Neural cell (in vitro differentiated cells): ENCODE results near the gene RASGRP2. TPM values are rescaled to one million over a fixed set of nuclear protein-coding genes. Genes with fewer than 3 reads are reported as not detected.

ENCODE experiments used
- H2AFZ ChIP-seq: fragments of 200-600, 300-800 bp; sonication (generic), shearing (Covaris generic); 2 replicates; pipeline ENCODE4 v1.6.0; 2014; ENCODE audit warnings: low read depth, mild to moderate bottlenecking, antibody characterized with exemption, low read length, moderate library complexity
- H3F3A ChIP-seq: fragments of 200-600 bp; shearing (Covaris generic); 2 replicates; pipeline ENCODE4 v1.6.1; 2016; ENCODE audit warnings: mild to moderate bottlenecking, moderate library complexity, mixed read lengths, antibody characterized with exemption, low read length; ENCODE audit not compliant: insufficient read depth, poor library complexity, severe bottlenecking
- H3K27ac ChIP-seq: fragments of 200-600, 300-800 bp; sonication (generic), shearing (Covaris generic); 2 replicates; pipeline ENCODE4 v1.5.1; 2014; ENCODE audit warnings: mild to moderate bottlenecking, low read length, moderate library complexity
- H3K27me3 ChIP-seq: fragments of 300-800, 200-600 bp; sonication (generic), shearing (Covaris generic); 2 replicates; pipeline ENCODE4 v1.6.0; 2014; ENCODE audit warnings: mild to moderate bottlenecking, low read depth, low read length, moderate library complexity; ENCODE audit not compliant: insufficient read depth
- H3K36me3 ChIP-seq: fragments of 300-800, 200-600 bp; sonication (generic), shearing (Covaris generic); 2 replicates; pipeline ENCODE4 v1.5.1; 2014; ENCODE audit warnings: mild to moderate bottlenecking, antibody characterized with exemption, low read length, moderate library complexity; ENCODE audit not compliant: insufficient read depth
- H3K4me2 ChIP-seq: fragments of 300-800, 200-600 bp; sonication (generic), shearing (Covaris generic); 2 replicates; pipeline ENCODE4 v1.6.0; 2014; ENCODE audit warnings: mild to moderate bottlenecking, low read length
- H3K4me3 ChIP-seq: fragments of 300-800, 200-600 bp; sonication (generic), shearing (Covaris generic); 2 replicates; pipeline ENCODE4 v1.5.1; 2014; ENCODE audit warnings: mild to moderate bottlenecking, low read length, moderate library complexity
- H3K79me2 ChIP-seq: fragments of 200-600 bp; shearing (Covaris generic); replicated peaks from 2 replicates; pipeline ENCODE4 v1.6.0; 2014; ENCODE audit warnings: mild to moderate bottlenecking, low read length, moderate library complexity; ENCODE audit not compliant: insufficient read depth
- H3K9ac ChIP-seq: fragments of 300-800, 200-600 bp; sonication (generic), shearing (Covaris generic); 2 replicates; pipeline ENCODE4 v1.6.1; 2016; ENCODE audit warnings: mild to moderate bottlenecking, low read length, mixed read lengths
- H3K9me2 ChIP-seq: fragments of 200-600 bp; shearing (Covaris generic); 2 replicates; pipeline ENCODE4 v1.6.1; 2016; ENCODE audit warnings: mild to moderate bottlenecking, low read length, mixed read lengths; ENCODE audit not compliant: insufficient read depth
- H3K9me3 ChIP-seq: fragments of 200-600, 300-800 bp; sonication (generic), shearing (Covaris generic); 2 replicates; pipeline ENCODE4 v1.6.1; 2016; ENCODE audit warnings: mild to moderate bottlenecking, mixed run types, low read length, moderate library complexity, mixed read lengths
- H4K20me1 ChIP-seq: fragments of 200-600 bp; shearing (Covaris generic); 2 replicates; pipeline ENCODE4 v1.6.1; 2016; ENCODE audit warnings: mild to moderate bottlenecking, mixed run types; ENCODE audit not compliant: insufficient read depth
- EP300 ChIP-seq: fragments of 450-650 bp; conservative IDR thresholded peaks from 2 replicates; pipeline ENCODE4 v1.6.1; 2014; ENCODE audit warnings: antibody characterized with exemption, mild to moderate bottlenecking, moderate library complexity; ENCODE audit not compliant: poor library complexity, severe bottlenecking
- EZH2 ChIP-seq: fragments of 200-600, 300-800 bp; shearing (Covaris generic), sonication (generic); IDR thresholded peaks from 2 replicates; pipeline ENCODE4 v1.6.1; 2014; ENCODE audit warnings: antibody characterized with exemption, low read length, borderline replicate concordance, mild to moderate bottlenecking; ENCODE audit not compliant: insufficient read depth, poor library complexity, severe bottlenecking
- MXI1 ChIP-seq: fragments of 450-650 bp; conservative IDR thresholded peaks from 2 replicates; pipeline ENCODE4 v1.6.1; 2014; ENCODE audit warnings: antibody characterized with exemption, mild to moderate bottlenecking; ENCODE audit not compliant: poor library complexity, severe bottlenecking
- POLR2AphosphoS5 ChIP-seq: IDR thresholded peaks from 2 replicates; pipeline ENCODE4 v1.6.1; 2012
- RAD21 ChIP-seq: fragments of 450-650 bp; conservative IDR thresholded peaks from 2 replicates; pipeline ENCODE4 v1.6.1; 2014; ENCODE audit warnings: antibody characterized with exemption, mild to moderate bottlenecking, moderate library complexity
- REST ChIP-seq: IDR thresholded peaks from 2 replicates; pipeline ENCODE4 v1.6.1; 2012; ENCODE audit warnings: borderline replicate concordance
- SMC3 ChIP-seq: fragments of 450-650 bp; conservative IDR thresholded peaks from 2 replicates; pipeline ENCODE4 v1.6.1; 2014; ENCODE audit warnings: antibody characterized with exemption, mild to moderate bottlenecking, moderate library complexity; ENCODE audit not compliant: poor library complexity
- TAF1 ChIP-seq: IDR thresholded peaks from 2 replicates; pipeline ENCODE4 v1.6.1; 2012; ENCODE audit warnings: low read depth
- polyA plus RNA-seq: library from polyadenylated mRNA; depleted of rRNA; stranded (reverse); fragments of >200 nt; gene quantifications from 2 replicates; pipeline ENCODE4 v1.2.3, GENCODE V29; 2014
- TF ChIP-seq, protein P1 (sequence below): fragments of 450-650 bp; IDR thresholded peaks from 2 replicates; pipeline ENCODE4 v1.5.1; 2014; ENCODE audit warnings: antibody characterized with exemption, mild to moderate bottlenecking, moderate library complexity; ENCODE audit not compliant: poor library complexity, severe bottlenecking

The RASGRP2 gene
- polyA plus RNA-seq, 1 donor from 2014 or later = 4.5 TPM

- Histone ChIP-seq H3K9me2 (no peaks in the 10 kb centered on the region), H2AFZ (no peak overlapping the region), H3K36me3 (no peaks in the 10 kb centered on the region), H3K79me2 (peaks cover 59% of the 10 kb centered on the region), H3K9me3 (no peaks in the 10 kb centered on the region), H3K27me3 (no peaks in the 10 kb centered on the region), H3K4me2 (no peak overlapping the region), H4K20me1 (peaks cover 23% of the 10 kb centered on the region), H3K4me3 (no peak overlapping the region), H3F3A (no peaks in the 10 kb centered on the region), H3K27ac (no peak overlapping the region), H3K9ac (peak overlapping the region; percentile 20)
- TF ChIP-seq EP300 (no peak), EZH2 (no peak), TAF1 (no peak)
These were observed 25.2 kb downstream of the RASGRP2 start for GRCh38 chr11:64718780-64719124.

GRCh38 chr11:64718084-64718779, 25.7 kb downstream of the RASGRP2 start:
- TF ChIP-seq EZH2 (no peak), REST (no peak), MXI1 (no peak), RAD21 (no peak), EP300 (no peak), SMC3 (no peak), POLR2AphosphoS5 (no peak), TAF1 (no peak)
- TF ChIP-seq, protein P1, sequence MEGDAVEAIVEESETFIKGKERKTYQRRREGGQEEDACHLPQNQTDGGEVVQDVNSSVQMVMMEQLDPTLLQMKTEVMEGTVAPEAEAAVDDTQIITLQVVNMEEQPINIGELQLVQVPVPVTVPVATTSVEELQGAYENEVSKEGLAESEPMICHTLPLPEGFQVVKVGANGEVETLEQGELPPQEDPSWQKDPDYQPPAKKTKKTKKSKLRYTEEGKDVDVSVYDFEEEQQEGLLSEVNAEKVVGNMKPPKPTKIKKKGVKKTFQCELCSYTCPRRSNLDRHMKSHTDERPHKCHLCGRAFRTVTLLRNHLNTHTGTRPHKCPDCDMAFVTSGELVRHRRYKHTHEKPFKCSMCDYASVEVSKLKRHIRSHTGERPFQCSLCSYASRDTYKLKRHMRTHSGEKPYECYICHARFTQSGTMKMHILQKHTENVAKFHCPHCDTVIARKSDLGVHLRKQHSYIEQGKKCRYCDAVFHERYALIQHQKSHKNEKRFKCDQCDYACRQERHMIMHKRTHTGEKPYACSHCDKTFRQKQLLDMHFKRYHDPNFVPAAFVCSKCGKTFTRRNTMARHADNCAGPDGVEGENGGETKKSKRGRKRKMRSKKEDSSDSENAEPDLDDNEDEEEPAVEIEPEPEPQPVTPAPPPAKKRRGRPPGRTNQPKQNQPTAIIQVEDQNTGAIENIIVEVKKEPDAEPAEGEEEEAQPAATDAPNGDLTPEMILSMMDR = no peak
- no peak overlapping the region for H3K4me2 ChIP-seq
- H3K36me3 ChIP-seq = no peaks in the 10 kb centered on the region
- peaks cover 24% of the 10 kb centered on the region for H4K20me1 ChIP-seq
- peaks cover 59% of the 10 kb centered on the region for H3K79me2 ChIP-seq
- peak overlapping the region; percentile 20 for H3K9ac ChIP-seq
- no peaks in the 10 kb centered on the region for H3K9me2 ChIP-seq
- no peak overlapping the region for H2AFZ ChIP-seq
- no peaks in the 10 kb centered on the region for H3K9me3 ChIP-seq
- no peaks in the 10 kb centered on the region for H3K27me3 ChIP-seq
- no peaks in the 10 kb centered on the region for H3F3A ChIP-seq
- H3K27ac ChIP-seq = no peak overlapping the region
- H3K4me3 ChIP-seq = no peak overlapping the region
